ENCODE data around the gene TAF11L14.

TAF11L14 gene

DNA sequence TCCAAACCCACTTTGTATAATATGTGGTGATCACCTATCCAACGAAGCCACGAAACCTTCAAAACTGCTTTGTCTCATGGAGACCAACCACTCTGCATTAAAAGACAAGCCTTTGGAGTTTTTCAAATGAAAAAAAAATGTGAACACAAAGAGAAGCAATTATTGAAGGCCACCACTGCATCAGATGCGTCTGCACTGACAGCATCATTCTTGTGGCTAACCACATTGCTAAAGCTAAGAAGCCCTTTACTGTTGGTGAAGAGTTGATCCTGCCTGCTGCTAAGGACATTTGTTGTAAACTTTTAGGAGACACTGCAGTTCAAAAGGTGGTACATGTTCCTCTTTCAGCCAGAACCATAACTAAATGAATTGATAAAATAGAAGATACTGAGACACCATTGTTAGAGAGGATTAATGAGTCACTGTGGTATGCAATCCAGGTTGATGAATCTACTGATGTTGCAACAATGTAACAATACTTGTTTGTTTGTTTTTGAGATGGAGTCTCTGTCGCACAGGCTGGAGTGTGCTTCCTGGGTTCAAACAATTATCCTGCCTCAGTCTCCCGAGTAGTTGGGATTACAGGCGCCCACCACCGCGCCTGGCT is 45.4 kb downstream of the TAF11L14 start:
- Histone ChIP-seq H3K79me2 (ENCODE audit: control insufficient read depth, insufficient read depth, low read length, unreplicated experiment) (no peaks in the 10 kb centered on the region), H3K4me3 (ENCODE audit: low read depth, low read length) (no peak overlapping the region), H2AFZ (ENCODE audit: low read length, unreplicated experiment) (no peak overlapping the region)

DNA sequence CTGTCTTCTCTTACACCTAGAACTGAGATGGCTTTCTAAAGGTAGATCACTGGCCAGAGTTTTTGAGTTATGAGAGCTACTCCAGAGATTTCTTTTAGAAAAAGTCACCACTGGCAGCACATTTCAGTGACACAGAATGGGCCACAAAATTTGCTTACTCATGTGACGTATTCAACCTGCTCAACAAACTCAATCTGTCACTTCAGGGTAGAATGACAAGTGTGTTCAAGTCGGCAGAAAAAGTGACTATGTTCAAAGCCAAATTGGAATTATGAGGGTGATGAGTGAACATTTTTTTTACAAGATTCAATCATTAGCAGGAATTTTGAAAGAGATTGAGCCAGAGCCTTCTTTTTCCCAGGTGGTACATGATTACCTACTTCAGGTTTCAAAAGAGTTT is 46.5 kb downstream of the TAF11L14 start:
- H3K79me2 ChIP-seq (ENCODE audit: control insufficient read depth, insufficient read depth, low read length, unreplicated experiment): no peaks in the 10 kb centered on the region
- H3K4me3 ChIP-seq (ENCODE audit: low read depth, low read length): no peak overlapping the region
- no peak overlapping the region for H3K27ac ChIP-seq (ENCODE audit: low read depth, low read length)
- no peak overlapping the region for H2AFZ ChIP-seq (ENCODE audit: low read length, unreplicated experiment)
- H3K27me3 ChIP-seq (ENCODE audit: insufficient read depth, low read length): no peaks in the 10 kb centered on the region
- no peaks in the 10 kb centered on the region for H3K36me3 ChIP-seq (ENCODE audit: insufficient read depth, low read length)
- H3K4me1 ChIP-seq (ENCODE audit: control insufficient read depth, insufficient read depth, low read length, unreplicated experiment): no peaks in the 10 kb centered on the region

More for the DNA sequence above, 45.4 kb downstream of the TAF11L14 start:
- Histone ChIP-seq H3K36me3 (ENCODE audit: insufficient read depth, low read length) (no peaks in the 10 kb centered on the region), H3K27ac (ENCODE audit: low read depth, low read length) (no peak overlapping the region), H3K27me3 (ENCODE audit: insufficient read depth, low read length) (no peaks in the 10 kb centered on the region), H3K4me1 (ENCODE audit: control insufficient read depth, insufficient read depth, low read length, unreplicated experiment) (no peaks in the 10 kb centered on the region)

All from ACC112 (cell line).